GM12891 (cell line): ENCODE data around the gene LAMA2.

Experiments
- POLR2A ChIP-seq: IDR thresholded peaks from 2 replicates; pipeline ENCODE4 v1.6.1; 2011; ENCODE audit warnings: low read depth, low read length, control low read depth
- POLR2AphosphoS5 ChIP-seq: IDR thresholded peaks from 2 replicates; pipeline ENCODE4 v1.6.1; 2011; ENCODE audit warnings: low read depth, low read length, control low read depth
- TAF1 ChIP-seq: IDR thresholded peaks from 2 replicates; pipeline ENCODE4 v1.6.1; 2011; ENCODE audit warnings: low read depth, low read length, control low read depth

- TF ChIP-seq POLR2A (no peak), POLR2AphosphoS5 (no peak), TAF1 (no peak)
Observed at GRCh38 chr6:128932061-128932460, 49.1 kb downstream of the LAMA2 start.
